Muscle layer of colon (tissue), 2 donors: Measurements from ENCODE around the gene SSC4D.
"Not testable (repeated sequence)": the region's sequence is repeated elsewhere in the genome, so short reads cannot be mapped to it uniquely, and the experiment has no call there.

Experiments used
- H3K27ac ChIP-seq: one replicate; pipeline ENCODE4 v1.7.0; 2013; ENCODE audit warnings: low read depth, mild to moderate bottlenecking, low read length, moderate library complexity
- H3K27me3 ChIP-seq, 2 donors: one replicate each; pipeline ENCODE4 v1.7.0; 2013; ENCODE audit warnings: low read length in 2 of 2, mild to moderate bottlenecking in 2 of 2; ENCODE audit not compliant: insufficient read depth in 2 of 2, control insufficient read depth in 1 of 2
- H3K36me3 ChIP-seq: one replicate; pipeline ENCODE4 v1.7.0; 2013; ENCODE audit warnings: mild to moderate bottlenecking, low read length; ENCODE audit not compliant: insufficient read depth
- H3K4me1 ChIP-seq: one replicate; pipeline ENCODE4 v1.7.0; 2013; ENCODE audit warnings: mild to moderate bottlenecking, low read length; ENCODE audit not compliant: insufficient read depth
- H3K4me3 ChIP-seq, 2 donors: one replicate each; pipeline ENCODE4 v1.7.0; 2013; ENCODE audit warnings: low read length in 2 of 2, low read depth in 1 of 2, mild to moderate bottlenecking in 1 of 2, moderate library complexity in 1 of 2
- H3K9ac ChIP-seq: one replicate; pipeline ENCODE4 v1.7.0; 2013; ENCODE audit warnings: low read length
- H3K9me3 ChIP-seq: one replicate; pipeline ENCODE4 v1.7.0; 2013; ENCODE audit warnings: mild to moderate bottlenecking, low read length
- donor health status: abdominal sarcoma.
- donor health status: Adenocarcinoma of cecum.

SSC4D gene

GRCh38 chr7:76377186-76377918, 32.1 kb downstream of the SSC4D start:
- no peak overlapping the region for H3K4me3 ChIP-seq
- H3K9me3 ChIP-seq, result no peaks in the 10 kb centered on the region
- no peak overlapping the region for H3K27ac ChIP-seq
- peaks cover 14% of the 10 kb centered on the region for H3K4me1 ChIP-seq
- no peaks in the 10 kb centered on the region for H3K36me3 ChIP-seq
- no peak overlapping the region for H3K9ac ChIP-seq
- H3K27me3 ChIP-seq, result no peaks in the 10 kb centered on the region

GRCh38 chr7:76375251-76375650, 34.2 kb downstream of the SSC4D start:
- Histone ChIP-seq H3K9ac (no peak overlapping the region), H3K27me3 (no peaks in the 10 kb centered on the region), H3K27ac (no peak overlapping the region), H3K9me3 (no peaks in the 10 kb centered on the region), H3K36me3 (no peaks in the 10 kb centered on the region), H3K4me3 (no peak overlapping the region), H3K4me1 (peaks cover 6% of the 10 kb centered on the region)

GRCh38 chr7:76372984-76373833, 36.3 kb downstream of the SSC4D start:
- Histone ChIP-seq H3K9ac (no peak overlapping the region), H3K9me3 (no peaks in the 10 kb centered on the region), H3K4me3 (no peak overlapping the region), H3K4me1 (peaks cover 5% of the 10 kb centered on the region), H3K36me3 (no peaks in the 10 kb centered on the region), H3K27ac (no peak overlapping the region), H3K27me3 (no peaks in the 10 kb centered on the region)

- Histone ChIP-seq H3K4me3 (no peak overlapping the region), H3K9ac (no peak overlapping the region), H3K27me3 (no peaks in the 10 kb centered on the region), H3K4me1 (peaks cover 5% of the 10 kb centered on the region), H3K9me3 (no peaks in the 10 kb centered on the region), H3K27ac (no peak overlapping the region), H3K36me3 (no peaks in the 10 kb centered on the region)
Observed at GRCh38 chr7:76371396-76371795, 38.1 kb downstream of the SSC4D start.

- no peak overlapping the region for H3K27ac ChIP-seq
- H3K4me1 ChIP-seq, result peaks cover 15% of the 10 kb centered on the region
Observed at GRCh38 chr7:76369018-76369417, 40.5 kb downstream of the SSC4D start.

DNA sequence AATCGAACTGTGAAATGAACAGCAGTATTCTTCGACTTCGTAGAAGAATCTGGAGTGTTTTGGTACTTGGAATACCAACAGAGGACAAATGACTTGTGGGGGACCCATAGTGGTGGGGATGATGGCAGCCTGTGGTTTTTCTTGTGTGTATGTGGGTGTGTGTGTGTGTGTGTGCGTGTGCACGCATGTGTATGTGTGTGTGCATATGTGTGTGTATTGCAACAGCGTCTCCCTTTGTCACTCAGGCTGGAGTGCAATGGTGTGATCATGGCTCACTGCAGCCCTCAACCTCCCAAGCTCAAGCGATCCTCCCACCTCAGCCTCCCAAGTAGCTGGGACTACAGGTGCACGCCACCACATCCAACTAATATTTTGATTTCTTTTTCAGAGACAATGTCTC, 41.3 kb downstream of the SSC4D start:
- Histone ChIP-seq H3K27ac (no peak overlapping the region), H3K27me3 (no peaks in the 10 kb centered on the region), H3K36me3 (no peaks in the 10 kb centered on the region), H3K4me3 (no peak overlapping the region), H3K9ac (no peak overlapping the region), H3K4me1 (peaks cover 18% of the 10 kb centered on the region), H3K9me3 (no peaks in the 10 kb centered on the region)

More at GRCh38 chr7:76369018-76369417, 40.5 kb downstream of the SSC4D start:
- Histone ChIP-seq H3K9ac (no peak overlapping the region), H3K36me3 (no peaks in the 10 kb centered on the region), H3K27me3 (no peaks in the 10 kb centered on the region), H3K9me3 (no peaks in the 10 kb centered on the region), H3K4me3 (no peak overlapping the region)

- H3K9ac ChIP-seq, result no peak overlapping the region
Observed at GRCh38 chr7:76364198-76364584, 45.3 kb downstream of the SSC4D start.

DNA sequence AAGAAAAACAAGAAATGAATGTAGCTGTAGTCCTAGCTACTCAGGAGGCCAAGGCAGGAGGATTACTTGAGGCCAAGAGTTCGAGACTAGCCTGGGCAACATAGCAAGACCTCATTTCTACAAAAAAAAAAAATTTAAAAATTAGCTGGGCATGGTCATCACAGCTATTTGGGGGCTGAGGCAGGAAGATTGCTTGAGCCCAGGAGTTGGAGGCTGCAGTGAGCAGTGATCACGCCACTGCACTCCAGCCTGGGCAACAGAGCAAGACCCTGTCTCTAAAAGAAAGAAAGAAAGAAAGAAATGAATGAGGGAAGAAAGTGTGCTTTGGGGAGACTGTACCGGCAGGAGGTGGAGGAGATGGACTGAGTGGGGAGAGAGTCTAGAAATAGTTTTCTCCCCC, 45.7 kb downstream of the SSC4D start:
- H3K4me3 ChIP-seq, result peak overlapping the region in 1 of 2 donors; percentile 2
- H3K4me1 ChIP-seq, result peaks cover 20% of the 10 kb centered on the region
- peak overlapping the region; percentile 66 for H3K27ac ChIP-seq
- not testable (repeated sequence) for H3K9ac ChIP-seq, H3K36me3 ChIP-seq, H3K27me3 ChIP-seq, H3K9me3 ChIP-seq

More at GRCh38 chr7:76364198-76364584, 45.3 kb downstream of the SSC4D start:
- H3K4me3 ChIP-seq, result peak overlapping the region in 1 of 2 donors; percentile 2
- H3K36me3 ChIP-seq, result no peaks in the 10 kb centered on the region
- H3K27ac ChIP-seq, result peak overlapping the region; percentile 66
- no peaks in the 10 kb centered on the region for H3K27me3 ChIP-seq
- H3K4me1 ChIP-seq, result peaks cover 20% of the 10 kb centered on the region
- H3K9me3 ChIP-seq, result no peaks in the 10 kb centered on the region

- no peaks in the 10 kb centered on the region for H3K27me3 ChIP-seq
- peak overlapping the region; percentile 89 for H3K9ac ChIP-seq
- H3K9me3 ChIP-seq, result no peaks in the 10 kb centered on the region
- H3K36me3 ChIP-seq, result peaks cover 2% of the 10 kb centered on the region
- H3K27ac ChIP-seq, result peak overlapping the region; percentile 96
- peaks cover 40% of the 10 kb centered on the region for H3K4me1 ChIP-seq
- H3K4me3 ChIP-seq, result peak overlapping the region; percentile 74 to 99
Observed at GRCh38 chr7:76359978-76360638, 49.4 kb downstream of the SSC4D start.

DNA sequence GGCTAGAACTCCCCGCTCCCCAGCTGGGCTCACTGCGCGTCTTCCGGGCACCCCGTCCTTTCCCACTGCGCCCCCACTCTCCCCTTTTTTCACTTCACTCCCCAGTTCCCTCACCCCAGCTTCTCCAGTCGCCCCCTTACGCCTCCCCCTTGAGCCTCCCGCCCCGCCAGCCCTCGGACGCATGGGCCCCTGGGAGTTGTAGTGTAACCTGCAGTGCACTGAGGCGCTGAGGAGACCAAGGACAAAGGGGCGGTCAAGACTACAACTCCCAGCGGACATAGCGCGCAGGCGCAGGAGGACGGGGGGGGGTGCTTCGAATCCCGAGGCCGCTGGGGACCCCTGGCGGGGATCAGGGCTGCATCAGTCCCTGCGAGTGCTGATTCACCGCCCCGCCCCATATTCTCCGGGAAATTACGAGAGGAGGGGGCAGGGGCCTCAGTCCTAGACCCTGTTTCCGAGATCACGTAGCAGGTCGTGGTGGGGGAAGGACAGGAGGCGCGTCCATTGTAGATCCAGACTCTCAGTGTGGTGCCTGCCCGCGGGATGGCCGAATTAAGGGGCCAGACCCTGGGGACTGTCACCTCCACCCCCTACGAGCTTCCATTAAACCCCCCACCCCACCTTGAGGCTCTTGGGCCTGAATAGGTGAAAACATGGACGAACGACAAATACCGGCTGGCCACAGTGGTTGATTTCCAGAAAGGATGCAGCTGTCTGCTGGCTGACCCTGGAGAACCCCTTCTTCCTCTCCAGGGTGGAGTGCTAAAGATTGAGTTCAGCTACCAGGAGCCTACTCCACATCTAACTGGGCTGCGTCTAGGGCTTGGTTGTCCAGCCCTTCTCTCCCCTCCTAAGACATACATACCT, 50.2 kb downstream of the SSC4D start:
- H3K9me3 ChIP-seq, result no peaks in the 10 kb centered on the region
- H3K27ac ChIP-seq, result peak overlapping the region; percentile 96
- H3K36me3 ChIP-seq, result peaks cover 6% of the 10 kb centered on the region
- peak overlapping the region; percentile 74 to 99 for H3K4me3 ChIP-seq
- peak overlapping the region; percentile 89 for H3K9ac ChIP-seq
- peaks cover 44% of the 10 kb centered on the region for H3K4me1 ChIP-seq
- H3K27me3 ChIP-seq, result no peaks in the 10 kb centered on the region
